RPMI8226 (cell line): ENCODE data around the gene NBPF10.
"Not testable (repeated sequence)": the region's sequence is repeated elsewhere in the genome, so short reads cannot be mapped to it uniquely, and the experiment has no call there.

Experiments used
- DNase-seq: peaks from one replicate; pipeline ENCODE4 v3.0.0-alpha.2; 2015

The NBPF10 gene, protein sequence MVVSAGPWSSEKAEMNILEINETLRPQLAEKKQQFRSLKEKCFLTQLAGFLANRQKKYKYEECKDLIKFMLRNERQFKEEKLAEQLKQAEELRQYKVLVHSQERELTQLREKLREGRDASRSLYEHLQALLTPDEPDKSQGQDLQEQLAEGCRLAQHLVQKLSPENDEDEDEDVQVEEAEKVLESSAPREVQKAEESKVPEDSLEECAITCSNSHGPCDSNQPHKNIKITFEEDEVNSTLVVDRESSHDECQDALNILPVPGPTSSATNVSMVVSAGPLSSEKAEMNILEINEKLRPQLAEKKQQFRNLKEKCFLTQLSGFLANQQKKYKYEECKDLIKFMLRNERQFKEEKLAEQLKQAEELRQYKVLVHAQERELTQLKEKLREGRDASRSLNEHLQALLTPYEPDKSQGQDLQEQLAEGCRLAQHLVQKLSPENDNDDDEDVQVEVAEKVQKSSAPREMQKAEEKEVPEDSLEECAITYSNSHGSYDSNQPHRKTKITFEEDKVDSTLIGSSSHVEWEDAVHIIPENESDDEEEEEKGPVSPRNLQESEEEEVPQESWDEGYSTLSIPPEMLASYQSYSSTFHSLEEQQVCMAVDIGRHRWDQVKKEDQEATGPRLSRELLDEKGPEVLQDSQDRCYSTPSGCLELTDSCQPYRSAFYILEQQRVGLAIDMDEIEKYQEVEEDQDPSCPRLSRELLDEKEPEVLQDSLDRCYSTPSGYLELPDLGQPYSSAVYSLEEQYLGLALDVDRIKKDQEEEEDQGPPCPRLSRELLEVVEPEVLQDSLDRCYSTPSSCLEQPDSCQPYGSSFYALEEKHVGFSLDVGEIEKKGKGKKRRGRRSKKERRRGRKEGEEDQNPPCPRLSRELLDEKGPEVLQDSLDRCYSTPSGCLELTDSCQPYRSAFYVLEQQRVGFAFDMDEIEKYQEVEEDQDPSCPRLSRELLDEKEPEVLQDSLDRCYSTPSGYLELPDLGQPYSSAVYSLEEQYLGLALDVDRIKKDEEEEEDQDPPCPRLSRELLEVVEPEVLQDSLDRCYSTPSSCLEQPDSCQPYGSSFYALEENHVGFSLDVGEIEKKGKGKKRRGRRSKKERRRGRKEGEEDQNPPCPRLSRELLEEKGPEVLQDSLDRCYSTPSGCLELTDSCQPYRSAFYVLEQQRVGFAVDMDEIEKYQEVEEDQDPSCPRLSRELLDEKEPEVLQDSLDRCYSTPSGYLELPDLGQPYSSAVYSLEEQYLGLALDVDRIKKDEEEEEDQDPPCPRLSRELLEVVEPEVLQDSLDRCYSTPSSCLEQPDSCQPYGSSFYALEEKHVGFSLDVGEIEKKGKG (N-terminal part only)

DNA sequence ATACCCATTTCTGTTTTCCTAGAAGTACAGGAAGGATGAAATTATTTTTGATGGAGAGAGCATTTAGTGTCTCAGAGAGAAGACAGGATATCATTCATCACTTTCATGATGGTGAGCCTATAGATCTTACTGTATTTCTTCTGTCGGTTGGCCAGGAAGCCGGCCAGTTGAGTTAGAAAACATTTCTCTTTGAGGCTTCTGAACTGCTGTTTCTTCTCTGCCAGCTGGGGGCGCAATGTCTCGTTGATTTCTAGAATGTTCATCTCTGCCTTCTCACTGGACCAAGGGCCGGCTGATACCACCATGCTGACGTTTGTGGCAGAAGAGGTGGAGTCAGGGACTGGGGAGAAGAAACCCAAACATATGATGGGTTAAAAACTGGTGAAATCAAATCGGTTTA is at the start of gene NBPF10:
TSS of gene NBPF10 (minus strand) at position 340 of the 400 bp plus-strand sequence. CDS start at position 305, 35 bp downstream.
- not testable (repeated sequence) for DNase-seq

DNA sequence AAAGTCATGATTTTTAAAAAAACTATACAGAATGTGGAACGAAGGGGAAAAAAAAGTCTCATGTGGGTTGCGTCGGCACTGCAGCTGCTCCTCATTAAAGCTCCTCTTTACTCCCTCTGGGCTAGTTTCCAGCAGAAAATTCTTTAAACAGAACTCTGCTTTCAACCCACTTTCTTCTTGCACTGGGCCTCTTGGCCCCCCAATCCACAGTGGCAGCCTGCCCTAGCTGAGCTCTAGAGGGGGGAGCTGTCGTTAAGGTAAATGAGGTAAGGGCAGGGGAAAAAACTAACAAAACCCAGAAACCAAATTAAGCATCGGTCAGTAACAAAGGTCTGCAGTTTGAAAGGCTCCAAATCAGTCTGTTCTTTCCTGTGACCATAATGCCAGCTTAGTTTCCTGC is 29.9 kb upstream of the NBPF10 start:
- not testable (repeated sequence) for DNase-seq

DNA sequence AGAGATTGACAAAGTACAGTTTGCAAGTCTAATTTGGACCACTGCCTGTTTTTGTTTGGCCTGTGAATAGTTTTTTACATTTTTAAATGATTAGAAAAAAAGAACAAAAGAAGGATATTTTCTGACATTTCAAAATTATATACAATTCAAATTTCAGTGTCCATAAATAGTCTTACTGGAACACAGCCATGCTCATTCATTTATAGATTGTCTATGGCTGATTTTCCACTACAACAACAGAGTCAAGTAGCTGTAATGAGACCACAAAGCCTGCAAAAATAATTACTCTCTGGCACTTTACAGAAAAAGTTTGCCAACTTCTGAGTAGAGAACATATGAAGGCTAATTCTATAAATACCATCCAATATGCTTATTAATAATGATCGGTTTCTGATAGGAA is 23.1 kb upstream of the NBPF10 start:
- DNase-seq = not testable (repeated sequence)

DNA sequence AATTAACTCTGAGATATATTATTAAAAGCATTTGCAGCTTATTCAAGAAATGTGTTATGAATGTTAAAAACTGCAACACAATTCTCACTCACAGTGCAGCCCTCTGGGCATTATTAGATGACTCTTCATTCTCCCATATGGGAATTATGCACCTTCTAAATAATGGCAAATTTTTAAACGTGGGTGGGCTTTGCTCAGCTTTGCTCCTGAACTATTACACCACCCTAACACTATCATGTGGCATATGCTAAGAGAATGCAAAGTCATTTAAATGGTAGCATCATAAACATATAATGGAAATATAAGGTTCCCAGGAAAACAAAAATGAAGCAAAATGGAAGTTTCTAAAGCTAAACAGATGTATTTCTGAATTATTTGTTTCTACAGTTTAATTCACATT is 22.7 kb upstream of the NBPF10 start:
- not testable (repeated sequence) for DNase-seq
